ENCODE data around the gene NR2F1-AS1. TPM values are rescaled to one million over a fixed set of nuclear protein-coding genes. Genes with fewer than 3 reads are reported as not detected.
"Not testable (repeated sequence)": the region's sequence is repeated elsewhere in the genome, so short reads cannot be mapped to it uniquely, and the experiment has no call there.

The NR2F1-AS1 gene
- total RNA-seq, 1 donor from 2014 or later = 6.9 TPM

GRCh38 chr5:93511445-93511844 lies 69.6 kb downstream of the NR2F1-AS1 start:
- no peaks in the 10 kb centered on the region for H4K20me1 ChIP-seq (ENCODE audit: insufficient read depth, low read length)
- DNase-seq (ENCODE audit: low read depth) (no peak), FAIRE-seq (peak; percentile 39)
- H3K79me2 ChIP-seq (ENCODE audit: insufficient read depth, low read length) = no peaks in the 10 kb centered on the region
- no peaks in the 10 kb centered on the region for H3K36me3 ChIP-seq (ENCODE audit: insufficient read depth, low read length)
- H3K4me3 ChIP-seq (ENCODE audit: insufficient read depth, low read depth, low read length) = no peak overlapping the region
- Mint-ChIP-seq H3K27me3 (ENCODE audit: low read depth, unreplicated experiment) (no peaks in the 10 kb centered on the region), H3K4me1 (ENCODE audit: low read depth, unreplicated experiment) (peaks cover 3% of the 10 kb centered on the region), H3K27ac (ENCODE audit: unreplicated experiment) (no peak overlapping the region), H3K4me3 (ENCODE audit: unreplicated experiment) (no peak overlapping the region), H3K9me3 (ENCODE audit: unreplicated experiment) (no peaks in the 10 kb centered on the region), H3K36me3 (ENCODE audit: low read depth, unreplicated experiment) (no peaks in the 10 kb centered on the region)
- no peak overlapping the region for H2AFZ ChIP-seq (ENCODE audit: low read depth, low read length)
- TF ChIP-seq EZH2 (IDR thresholded peaks at IDR 0.05; ENCODE audit: insufficient read depth, low read length) = no peak
- no peak for TF ChIP-seq CTCF (IDR thresholded peaks at IDR 0.05; ENCODE audit: insufficient read depth, low read depth, low read length)
- no peak overlapping the region for H3K4me2 ChIP-seq (ENCODE audit: low read length)
- no peaks in the 10 kb centered on the region for H3K27me3 ChIP-seq (ENCODE audit: insufficient read depth, low read length)
- H3K27ac ChIP-seq (ENCODE audit: low read depth, low read length) = no peak overlapping the region
- peaks cover 6% of the 10 kb centered on the region for H3K4me1 ChIP-seq (ENCODE audit: insufficient read depth, low read length)
- no peak overlapping the region for H3K9ac ChIP-seq (ENCODE audit: low read length)
- no peaks in the 10 kb centered on the region for H3K9me3 ChIP-seq (ENCODE audit: insufficient read depth, low read depth, low read length)

DNA sequence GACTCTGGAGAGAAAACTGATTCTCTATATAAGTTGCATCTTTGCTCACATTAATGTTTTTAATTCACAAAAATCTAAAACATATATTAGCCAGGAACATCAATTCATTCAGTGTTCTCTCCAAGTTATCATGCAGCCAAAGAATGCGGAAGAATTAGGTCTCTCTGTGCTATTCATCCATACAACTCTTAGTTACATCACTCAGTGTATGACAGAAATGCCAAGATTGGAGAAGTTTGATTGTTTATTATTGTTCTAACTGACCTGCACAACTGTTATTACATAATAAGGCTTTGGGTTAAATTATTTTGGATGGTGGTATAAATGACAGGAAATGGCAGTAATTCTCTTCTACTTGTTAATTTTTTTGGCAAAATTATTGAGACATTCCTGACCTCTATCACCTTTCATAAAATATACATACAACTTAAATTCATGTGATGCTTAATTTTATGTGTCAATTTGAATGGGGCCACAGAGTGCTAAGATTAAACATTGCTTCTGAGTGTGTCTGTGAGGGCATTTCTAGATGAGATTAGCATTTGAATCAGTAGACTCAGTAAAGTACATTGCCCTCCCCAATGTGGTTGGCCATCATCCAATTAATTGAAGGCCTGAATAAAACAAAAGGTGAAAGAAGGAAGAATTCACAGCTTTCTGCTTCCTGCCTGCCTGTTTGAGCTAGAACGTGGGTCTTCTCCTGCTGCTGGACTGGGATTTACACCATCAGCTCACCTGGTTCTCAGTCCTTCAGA lies 70.2 kb downstream of the NR2F1-AS1 start:
- TF ChIP-seq CTCF (IDR thresholded peaks at IDR 0.05; ENCODE audit: insufficient read depth, low read depth, low read length) (no peak), EZH2 (IDR thresholded peaks at IDR 0.05; ENCODE audit: insufficient read depth, low read length) (no peak)
- H3K4me1 Mint-ChIP-seq (ENCODE audit: low read depth, unreplicated experiment) = peaks cover 3% of the 10 kb centered on the region
- DNase-seq (ENCODE audit: low read depth) = no peak
- H3K9me3 Mint-ChIP-seq (ENCODE audit: unreplicated experiment) = no peaks in the 10 kb centered on the region
- H3K36me3 ChIP-seq (ENCODE audit: insufficient read depth, low read length) = no peaks in the 10 kb centered on the region
- no peaks in the 10 kb centered on the region for H4K20me1 ChIP-seq (ENCODE audit: insufficient read depth, low read length)
- H3K4me2 ChIP-seq (ENCODE audit: low read length) = no peak overlapping the region
- H3K4me3 Mint-ChIP-seq (ENCODE audit: unreplicated experiment) = no peak overlapping the region
- H3K9me3 ChIP-seq (ENCODE audit: insufficient read depth, low read depth, low read length) = no peaks in the 10 kb centered on the region
- H3K27me3 Mint-ChIP-seq (ENCODE audit: low read depth, unreplicated experiment) = no peaks in the 10 kb centered on the region
- H3K27me3 ChIP-seq (ENCODE audit: insufficient read depth, low read length) = no peaks in the 10 kb centered on the region
- no peak overlapping the region for H3K27ac ChIP-seq (ENCODE audit: low read depth, low read length)
- H3K36me3 Mint-ChIP-seq (ENCODE audit: low read depth, unreplicated experiment) = no peaks in the 10 kb centered on the region
- no peak overlapping the region for H3K27ac Mint-ChIP-seq (ENCODE audit: unreplicated experiment)
- H3K4me1 ChIP-seq (ENCODE audit: insufficient read depth, low read length) = peaks cover 6% of the 10 kb centered on the region
- H2AFZ ChIP-seq (ENCODE audit: low read depth, low read length) = no peak overlapping the region
- FAIRE-seq = no peak
- no peak overlapping the region for H3K4me3 ChIP-seq (ENCODE audit: insufficient read depth, low read depth, low read length)
- no peaks in the 10 kb centered on the region for H3K79me2 ChIP-seq (ENCODE audit: insufficient read depth, low read length)
- no peak overlapping the region for H3K9ac ChIP-seq (ENCODE audit: low read length)

DNA sequence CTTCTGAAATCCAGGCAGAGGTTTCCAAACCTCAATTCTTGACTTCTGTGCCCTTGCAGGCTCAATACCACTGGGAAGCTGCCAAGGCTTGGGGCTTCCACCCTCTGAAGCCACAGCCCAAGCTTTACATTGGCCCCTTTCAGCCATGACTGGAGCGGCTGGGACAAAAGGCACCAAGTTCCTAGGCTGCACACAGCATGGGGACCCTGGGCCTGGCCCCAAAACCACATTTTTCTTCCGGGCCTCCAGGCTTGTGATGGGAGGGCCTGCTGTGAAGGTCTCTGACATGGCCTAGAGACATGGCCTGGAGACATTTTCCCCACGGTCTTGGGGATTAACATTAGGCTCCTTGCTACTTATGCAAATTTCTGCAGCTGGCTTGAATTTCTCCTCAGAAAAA lies 75.5 kb downstream of the NR2F1-AS1 start:
- DNase-seq (ENCODE audit: low read depth); H3K9ac ChIP-seq (ENCODE audit: low read length); FAIRE-seq; H3K4me3 Mint-ChIP-seq (ENCODE audit: unreplicated experiment); H4K20me1 ChIP-seq (ENCODE audit: insufficient read depth, low read length); H3K36me3 ChIP-seq (ENCODE audit: insufficient read depth, low read length); H3K27me3 ChIP-seq (ENCODE audit: insufficient read depth, low read length); H3K79me2 ChIP-seq (ENCODE audit: insufficient read depth, low read length); H3K4me2 ChIP-seq (ENCODE audit: low read length); H3K9me3 Mint-ChIP-seq (ENCODE audit: unreplicated experiment); H3K9me3 ChIP-seq (ENCODE audit: insufficient read depth, low read depth, low read length); H3K27ac ChIP-seq (ENCODE audit: low read depth, low read length); H2AFZ ChIP-seq (ENCODE audit: low read depth, low read length); H3K27me3 Mint-ChIP-seq (ENCODE audit: low read depth, unreplicated experiment); H3K4me3 ChIP-seq (ENCODE audit: insufficient read depth, low read depth, low read length); H3K27ac Mint-ChIP-seq (ENCODE audit: unreplicated experiment); H3K36me3 Mint-ChIP-seq (ENCODE audit: low read depth, unreplicated experiment): not testable (repeated sequence)
- peaks cover 20% of the 10 kb centered on the region for H3K4me1 Mint-ChIP-seq (ENCODE audit: low read depth, unreplicated experiment)
- H3K4me1 ChIP-seq (ENCODE audit: insufficient read depth, low read length) = peaks cover 15% of the 10 kb centered on the region
